HCT116 (cell line): ENCODE results near the gene NRXN2. TPM values are rescaled to one million over a fixed set of nuclear protein-coding genes. Genes with fewer than 3 reads are reported as not detected.

Experiments used
- ATAC-seq: fragments of 200-7000 bp; cut with Tn5 transposase; 2 replicates; pipeline ENCODE4 v1.9.1; 2020; ENCODE audit warnings: mild to moderate bottlenecking, moderate library complexity
- BruUV-seq: library from RNA; stranded (reverse); fragments of 400-500 nt; replicated peaks from 2 replicates; lab custom pipeline; 2021; lab: Mats Ljungman, UMichigan
- CTCF ChIA-PET: fragments of 300-600 bp; sonication (Branson Sonifier 250); formaldehyde crosslinking; loops from one replicate; lab custom pipeline; 2021; ENCODE audit warnings: antibody characterized with exemption; lab: Charles Lee
- POLR2A ChIA-PET: fragments of 300-600, 350-600 bp; sonication (Branson Sonifier 250); formaldehyde crosslinking; loops from one replicate; lab custom pipeline; 2021; ENCODE audit warnings: antibody characterized with exemption; lab: Charles Lee
- RAD21 ChIA-PET, 2 experiments: fragments of 300-600 bp; sonication (Branson Sonifier 250); formaldehyde crosslinking; loops; one replicate each; lab custom pipeline; 2023; ENCODE audit warnings: low total read pairs in 2 of 2; ENCODE audit not compliant: uncharacterized antibody in 2 of 2, unreplicated experiment in 2 of 2, low non-redundant PET in 1 of 2; lab: Charles Lee
- DNase-seq: peaks from one replicate; pipeline ENCODE4 v3.0.0-alpha.2; 2010; ENCODE audit warnings: low read depth, low spot score
- H2AFZ ChIP-seq: fragments of 200-600 bp; shearing (Covaris generic), sonication (generic); 2 replicates; pipeline ENCODE4 v1.6.1; 2017; ENCODE audit warnings: low read depth, mixed run types, mixed read lengths, antibody characterized with exemption, low read length; ENCODE audit not compliant: poor library complexity, severe bottlenecking
- H3K27ac ChIP-seq: 2 replicates; pipeline ENCODE4 v1.5.1; 2012; ENCODE audit warnings: low read depth, low read length
- H3K27me3 ChIP-seq: fragments of 200-600 bp; sonication (generic); 2 replicates; pipeline ENCODE4 v1.6.1; 2016; ENCODE audit warnings: mixed run types, low read length, mixed read lengths; ENCODE audit not compliant: insufficient read depth
- H3K36me3 ChIP-seq, 2 experiments: fragments of 200-500 bp in 1 of 2; fragments of 200-600 bp in 1 of 2; sonication (Bioruptor generic) in 1 of 2; sonication (generic) in 1 of 2; 2 replicates each; pipeline versions ENCODE4 v1.5.1 to v1.6.1; 2014 to 2016; ENCODE audit warnings: low read length in 2 of 2, inconsistent platforms in 1 of 2, mixed read lengths in 1 of 2, mixed run types in 1 of 2; ENCODE audit not compliant: insufficient read depth in 2 of 2, control insufficient read depth in 1 of 2
- H3K4me1 ChIP-seq, 2 experiments: fragments of 200-600 bp in 1 of 2; sonication (generic) in 1 of 2; 2 replicates each; pipeline versions ENCODE4 v1.5.1 to v1.6.1; 2012 to 2017; ENCODE audit warnings: low read length in 2 of 2, inconsistent platforms in 1 of 2, mild to moderate bottlenecking in 1 of 2, mixed read lengths in 1 of 2, mixed run types in 1 of 2, moderate library complexity in 1 of 2; ENCODE audit not compliant: insufficient read depth in 2 of 2, control insufficient read depth in 1 of 2
- H3K4me2 ChIP-seq: fragments of 200-600 bp; sonication (generic); 2 replicates; pipeline ENCODE4 v1.6.1; 2017; ENCODE audit warnings: mixed run types, low read length, mixed read lengths
- H3K4me3 ChIP-seq, 2 experiments: fragments of 200-600 bp in 1 of 2; sonication (generic) in 1 of 2; replicated peaks in 1 of 2; 2 replicates each; pipeline ENCODE4 v1.5.1; 2011 to 2016; ENCODE audit warnings: low read length in 2 of 2, control low read depth in 1 of 2, low read depth in 1 of 2, mild to moderate bottlenecking in 1 of 2, mixed read lengths in 1 of 2, mixed run types in 1 of 2
- H3K79me2 ChIP-seq: fragments of 200-600 bp; sonication (generic); 2 replicates; pipeline ENCODE4 v1.6.1; 2017; ENCODE audit warnings: mild to moderate bottlenecking, mixed run types, low read length, moderate library complexity, mixed read lengths; ENCODE audit not compliant: insufficient read depth
- H3K9ac ChIP-seq: fragments of 200-600 bp; sonication (generic); 2 replicates; pipeline ENCODE4 v1.6.1; 2016; ENCODE audit warnings: low read length, mixed read lengths
- H3K9me2 ChIP-seq: fragments of 200-600 bp; sonication (generic), shearing (Covaris generic); 2 replicates; pipeline ENCODE4 v1.6.1; 2017; ENCODE audit warnings: mixed run types, mild to moderate bottlenecking, moderate library complexity; ENCODE audit not compliant: insufficient read depth
- H3K9me3 ChIP-seq, 2 experiments: fragments of 200-500 bp in 1 of 2; fragments of 200-600 bp in 1 of 2; sonication (Bioruptor generic) in 1 of 2; sonication (generic) in 1 of 2; 2 replicates each; pipeline ENCODE4 v1.6.1; 2014 to 2017; ENCODE audit warnings: low read length in 2 of 2, mixed read lengths in 2 of 2, inconsistent platforms in 1 of 2, low read depth in 1 of 2, mild to moderate bottlenecking in 1 of 2, mixed run types in 1 of 2, moderate library complexity in 1 of 2; ENCODE audit not compliant: control insufficient read depth in 1 of 2, insufficient read depth in 1 of 2
- H4K20me1 ChIP-seq: fragments of 200-600 bp; sonication (generic), shearing (Covaris generic); 2 replicates; pipeline ENCODE4 v1.6.1; 2017; ENCODE audit warnings: mixed run types, mild to moderate bottlenecking, moderate library complexity; ENCODE audit not compliant: insufficient read depth
- ATF3 ChIP-seq: IDR thresholded peaks from 2 replicates; pipeline ENCODE4 v1.6.1; 2012
- CBX3 ChIP-seq: IDR thresholded peaks from 2 replicates; pipeline ENCODE4 v1.6.1; 2012; ENCODE audit warnings: low read depth
- CEBPB ChIP-seq: IDR thresholded peaks from 2 replicates; pipeline ENCODE4 v1.6.1; 2012; ENCODE audit warnings: low read depth
- CTCF ChIP-seq, 3 experiments: fragments of 200-600 bp in 1 of 3; sonication (generic) in 1 of 3; IDR thresholded peaks in 2 of 3; conservative IDR thresholded peaks in 1 of 3; 2 replicates each; pipeline ENCODE4 v1.5.1; 2012 to 2017; ENCODE audit warnings: low read depth in 2 of 3, low read length in 2 of 3, antibody characterized with exemption in 1 of 3, borderline replicate concordance in 1 of 3, control low read depth in 1 of 3, mild to moderate bottlenecking in 1 of 3, mixed read lengths in 1 of 3, mixed run types in 1 of 3, moderate library complexity in 1 of 3; ENCODE audit not compliant: insufficient read depth in 1 of 3
- EZH2 ChIP-seq: fragments of 200-600 bp; sonication (generic); IDR thresholded peaks from 2 replicates; pipeline ENCODE4 v1.6.1; 2017; ENCODE audit warnings: antibody characterized with exemption, mixed run types
- EZH2phosphoT487 ChIP-seq: fragments of 200-600 bp; IDR thresholded peaks from 2 replicates; pipeline ENCODE4 v1.6.1; 2018; ENCODE audit warnings: antibody characterized with exemption, borderline replicate concordance
- FOSL1 ChIP-seq: IDR thresholded peaks from 2 replicates; pipeline ENCODE4 v1.6.1; 2012; ENCODE audit warnings: low read depth
- POLR2AphosphoS5 ChIP-seq: IDR thresholded peaks from 2 replicates; pipeline ENCODE4 v1.6.1; 2011; ENCODE audit warnings: mild to moderate bottlenecking, low read depth, low read length, moderate library complexity
- RAD21 ChIP-seq: IDR thresholded peaks from 2 replicates; pipeline ENCODE4 v1.6.1; 2012; ENCODE audit warnings: low read depth, mild to moderate bottlenecking
- SP1 ChIP-seq: IDR thresholded peaks from 2 replicates; pipeline ENCODE4 v1.6.1; 2012; ENCODE audit warnings: low read depth
- ZFX ChIP-seq: fragments of 450-650 bp; IDR thresholded peaks from 2 replicates; pipeline ENCODE4 v1.6.1; 2017
- ZNF274 ChIP-seq: fragments of 200-500 bp; sonication (Bioruptor generic); IDR thresholded peaks from 2 replicates; pipeline ENCODE4 v1.6.1; 2014; ENCODE audit warnings: mild to moderate bottlenecking, low read depth, low read length, inconsistent platforms
- intact Hi-C: fragments of 100-400 bp; cut with micrococcal nuclease; formaldehyde crosslinking; loops from 2 replicates; pipeline ENCODE4 v1.10.0; 2022
- total RNA-seq: library from RNA; stranded (reverse); gene quantifications from one replicate; pipeline ENCODE4 v1.2.1, GENCODE V29; 2021; ENCODE audit not compliant: unreplicated experiment
- TF ChIP-seq, protein P1 (sequence below): IDR thresholded peaks from 2 replicates; pipeline ENCODE4 v1.6.1; 2012; ENCODE audit warnings: low read depth

NRXN2 gene
- total RNA-seq, 1 experiment from 2014 or later: 1.5 TPM

DNA sequence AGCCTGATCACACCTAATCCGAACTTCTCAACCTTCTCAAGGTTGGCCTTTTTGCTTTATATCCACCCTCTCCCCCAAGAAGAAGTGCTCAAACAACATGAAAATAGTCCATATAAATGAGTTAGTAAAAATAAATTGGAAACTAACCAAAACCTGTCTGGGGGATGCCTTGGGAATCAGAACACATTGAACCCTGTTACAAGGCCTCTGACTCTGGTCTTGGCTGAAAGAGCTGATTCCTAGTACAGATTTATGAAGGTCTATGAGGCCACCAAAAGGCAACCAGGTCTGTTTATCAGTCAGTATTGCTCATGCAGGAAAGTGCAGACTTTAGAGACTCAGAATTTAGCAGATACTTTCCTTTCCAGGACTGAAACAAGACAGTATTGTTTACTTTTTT lies 49.7 kb downstream of the NRXN2 start:
- no peak overlapping the region for H3K4me2 ChIP-seq
- ATAC-seq (no peak), DNase-seq (no peak)
- H3K4me3 ChIP-seq: no peak overlapping the region
- no TSS peak for BruUV-seq
- H3K9me3 ChIP-seq: no peaks in the 10 kb centered on the region
- TF ChIP-seq RAD21 (no peak), POLR2AphosphoS5 (no peak), ZFX (no peak), EZH2phosphoT487 (no peak), EZH2 (no peak), CBX3 (no peak), FOSL1 (no peak), CTCF (IDR thresholded peaks at IDR 0.05 in 2 of 3, conservative IDR thresholded peaks at IDR 0.05 in 1 of 3; ENCODE audit: borderline replicate concordance in 1 of 3, insufficient read depth in 1 of 3, low read depth in 2 of 3, low read length in 2 of 3) (no peak), ATF3 (no peak), ZNF274 (no peak), SP1 (no peak), CEBPB (no peak)
- TF ChIP-seq, protein P1, sequence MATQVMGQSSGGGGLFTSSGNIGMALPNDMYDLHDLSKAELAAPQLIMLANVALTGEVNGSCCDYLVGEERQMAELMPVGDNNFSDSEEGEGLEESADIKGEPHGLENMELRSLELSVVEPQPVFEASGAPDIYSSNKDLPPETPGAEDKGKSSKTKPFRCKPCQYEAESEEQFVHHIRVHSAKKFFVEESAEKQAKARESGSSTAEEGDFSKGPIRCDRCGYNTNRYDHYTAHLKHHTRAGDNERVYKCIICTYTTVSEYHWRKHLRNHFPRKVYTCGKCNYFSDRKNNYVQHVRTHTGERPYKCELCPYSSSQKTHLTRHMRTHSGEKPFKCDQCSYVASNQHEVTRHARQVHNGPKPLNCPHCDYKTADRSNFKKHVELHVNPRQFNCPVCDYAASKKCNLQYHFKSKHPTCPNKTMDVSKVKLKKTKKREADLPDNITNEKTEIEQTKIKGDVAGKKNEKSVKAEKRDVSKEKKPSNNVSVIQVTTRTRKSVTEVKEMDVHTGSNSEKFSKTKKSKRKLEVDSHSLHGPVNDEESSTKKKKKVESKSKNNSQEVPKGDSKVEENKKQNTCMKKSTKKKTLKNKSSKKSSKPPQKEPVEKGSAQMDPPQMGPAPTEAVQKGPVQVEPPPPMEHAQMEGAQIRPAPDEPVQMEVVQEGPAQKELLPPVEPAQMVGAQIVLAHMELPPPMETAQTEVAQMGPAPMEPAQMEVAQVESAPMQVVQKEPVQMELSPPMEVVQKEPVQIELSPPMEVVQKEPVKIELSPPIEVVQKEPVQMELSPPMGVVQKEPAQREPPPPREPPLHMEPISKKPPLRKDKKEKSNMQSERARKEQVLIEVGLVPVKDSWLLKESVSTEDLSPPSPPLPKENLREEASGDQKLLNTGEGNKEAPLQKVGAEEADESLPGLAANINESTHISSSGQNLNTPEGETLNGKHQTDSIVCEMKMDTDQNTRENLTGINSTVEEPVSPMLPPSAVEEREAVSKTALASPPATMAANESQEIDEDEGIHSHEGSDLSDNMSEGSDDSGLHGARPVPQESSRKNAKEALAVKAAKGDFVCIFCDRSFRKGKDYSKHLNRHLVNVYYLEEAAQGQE: no peak
- H3K27me3 ChIP-seq: peaks cover 46% of the 10 kb centered on the region; the same call in 1 of the 2 replicates
- no peaks in the 10 kb centered on the region for H3K36me3 ChIP-seq
- intact Hi-C loops: no loop called here
- POLR2A ChIA-PET: no interaction called here
- H3K9ac ChIP-seq: no peak overlapping the region
- H2AFZ ChIP-seq: no peak overlapping the region
- no peaks in the 10 kb centered on the region for H3K9me2 ChIP-seq
- H4K20me1 ChIP-seq: no peaks in the 10 kb centered on the region
- CTCF ChIA-PET: interaction anchor here (2.6 to 3.2 kb wide), 2 partner anchors 14 to 15 kb away, joined by 5 to 20 read pairs; no protein-coding TSS in a partner anchor
- H3K27ac ChIP-seq: no peak overlapping the region
- RAD21 ChIA-PET: no interaction called here
- H3K4me1 ChIP-seq: peaks cover 0 to 15% of the 10 kb centered on the region in 2 experiments; a peak in 1 of 4 replicates
- H3K79me2 ChIP-seq: no peaks in the 10 kb centered on the region
